A673 (cell line): Measurements from ENCODE around the gene OR4N2. TPM values are rescaled to one million over a fixed set of nuclear protein-coding genes. Genes with fewer than 3 reads are reported as not detected.
"Not testable (repeated sequence)": the region's sequence is repeated elsewhere in the genome, so short reads cannot be mapped to it uniquely, and the experiment has no call there.

Source experiments
- BruUV-seq: library from RNA; stranded (reverse); fragments of 400-500 nt; replicated peaks from 2 replicates; lab custom pipeline; 2021; lab: Mats Ljungman, UMichigan
- CTCF ChIA-PET: fragments of 300-600 bp; sonication (Branson Sonifier 250); formaldehyde crosslinking; loops from one replicate; lab custom pipeline; 2022; ENCODE audit warnings: antibody characterized with exemption; lab: Charles Lee
- POLR2A ChIA-PET: fragments of 300-600 bp; sonication (Branson Sonifier 250); formaldehyde crosslinking; loops from one replicate; lab custom pipeline; 2022; ENCODE audit warnings: antibody characterized with exemption; ENCODE audit not compliant: low non-redundant PET; lab: Charles Lee
- DNase-seq: peaks from one replicate; pipeline ENCODE4 v3.0.0-alpha.2; 2015; ENCODE audit warnings: low spot score
- H3K27ac ChIP-seq: fragments of 200-600 bp; sonication (generic); 2 replicates; pipeline ENCODE4 v1.5.1; 2016; ENCODE audit warnings: mixed run types, low read depth, mild to moderate bottlenecking, mixed read lengths, antibody characterized with exemption, low read length; ENCODE audit not compliant: poor library complexity, severe bottlenecking
- H3K27me3 ChIP-seq: fragments of 200-600 bp; sonication (generic); replicated peaks from 2 replicates; pipeline ENCODE4 v1.6.1; 2017; ENCODE audit warnings: mixed run types, low read depth, mild to moderate bottlenecking, mixed read lengths, antibody characterized with exemption, low read length; ENCODE audit not compliant: insufficient read depth, poor library complexity
- H3K36me3 ChIP-seq: fragments of 200-600 bp; sonication (generic); 2 replicates; pipeline ENCODE4 v1.6.1; 2016; ENCODE audit warnings: mixed run types, mild to moderate bottlenecking, mixed read lengths, antibody characterized with exemption, low read length; ENCODE audit not compliant: insufficient read depth, poor library complexity, severe bottlenecking
- H3K4me1 ChIP-seq: fragments of 200-600 bp; sonication (generic); 2 replicates; pipeline ENCODE4 v1.6.1; 2017; ENCODE audit warnings: mixed run types, mild to moderate bottlenecking, mixed read lengths, antibody characterized with exemption, low read length; ENCODE audit not compliant: insufficient read depth, poor library complexity, severe bottlenecking
- H3K4me3 ChIP-seq: fragments of 200-600 bp; sonication (generic); 2 replicates; pipeline ENCODE4 v1.5.1; 2016; ENCODE audit warnings: low read depth, mixed run types, mild to moderate bottlenecking, mixed read lengths, low read length; ENCODE audit not compliant: poor library complexity, severe bottlenecking
- H3K9me3 ChIP-seq: fragments of 200-600 bp; sonication (generic); 2 replicates; pipeline ENCODE4 v1.6.1; 2016; ENCODE audit warnings: mixed run types, low read depth, mild to moderate bottlenecking, mixed read lengths, antibody characterized with exemption, low read length; ENCODE audit not compliant: poor library complexity, severe bottlenecking
- CTCF ChIP-seq: fragments of 300-800, 200-600 bp; sonication (generic); conservative IDR thresholded peaks from 2 replicates; pipeline ENCODE4 v1.5.1; 2017; ENCODE audit warnings: low read depth, mild to moderate bottlenecking, antibody characterized with exemption, low read length, moderate library complexity, mixed read lengths
- EZH2 ChIP-seq: fragments of 200-600 bp; sonication (generic); IDR thresholded peaks from 2 replicates; pipeline ENCODE4 v1.6.1; 2017; ENCODE audit warnings: borderline replicate concordance, low read depth, mild to moderate bottlenecking, mixed read lengths, antibody characterized with exemption, low read length; ENCODE audit not compliant: poor library complexity, severe bottlenecking
- intact Hi-C: fragments of 100-400 bp; cut with micrococcal nuclease; formaldehyde crosslinking; loops from one replicate; pipeline ENCODE4 v1.10.0; 2022; ENCODE audit not compliant: unreplicated experiment
- total RNA-seq: library from RNA; stranded (reverse); gene quantifications from 2 replicates; pipeline ENCODE4 v1.2.3, GENCODE V29; 2021

Gene OR4N2
- total RNA-seq, 1 experiment from 2014 or later = not detected

- H3K27ac ChIP-seq = no peak overlapping the region
- H3K27me3 ChIP-seq = no peaks in the 10 kb centered on the region
- peaks cover 7% of the 10 kb centered on the region for H3K9me3 ChIP-seq
- no TSS peak for BruUV-seq
- TF ChIP-seq EZH2 (no peak), CTCF (no peak)
- DNase-seq = no peak
- intact Hi-C loops = no loop called here
- ChIA-PET POLR2A (no interaction called here), CTCF (no interaction called here)
- H3K36me3 ChIP-seq = no peaks in the 10 kb centered on the region
- H3K4me1 ChIP-seq = no peaks in the 10 kb centered on the region
- H3K4me3 ChIP-seq = no peak overlapping the region
Observed at GRCh38 chr14:19828314-19828713, 24.7 kb downstream of the OR4N2 start.

- H3K36me3 ChIP-seq, H3K4me3 ChIP-seq, H3K27ac ChIP-seq, H3K4me1 ChIP-seq, H3K27me3 ChIP-seq, intact Hi-C loops, DNase-seq, CTCF ChIA-PET, POLR2A ChIA-PET, BruUV-seq: not testable (repeated sequence)
- H3K9me3 ChIP-seq = peaks cover 19% of the 10 kb centered on the region
Observed at GRCh38 chr14:19834203-19834848, 30.8 kb downstream of the OR4N2 start.

GRCh38 chr14:19838433-19838832, 34.9 kb downstream of the OR4N2 start:
- no peak for TF ChIP-seq EZH2
- TF ChIP-seq CTCF = no peak
- H3K27me3 ChIP-seq = no peaks in the 10 kb centered on the region
- no peak overlapping the region for H3K4me3 ChIP-seq
- BruUV-seq = no TSS peak
- intact Hi-C loops = no loop called here
- H3K4me1 ChIP-seq = no peaks in the 10 kb centered on the region
- no peaks in the 10 kb centered on the region for H3K36me3 ChIP-seq
- DNase-seq = no peak
- ChIA-PET CTCF (no interaction called here), POLR2A (no interaction called here)
- H3K9me3 ChIP-seq = peaks cover 18% of the 10 kb centered on the region
- H3K27ac ChIP-seq = no peak overlapping the region

- CTCF ChIA-PET = no interaction called here
Observed at GRCh38 chr14:19851365-19851764, 47.8 kb downstream of the OR4N2 start.

GRCh38 chr14:19866061-19866669, 62.6 kb downstream of the OR4N2 start:
- CTCF ChIA-PET, H3K4me3 ChIP-seq, H3K27ac ChIP-seq, BruUV-seq, H3K36me3 ChIP-seq, POLR2A ChIA-PET, H3K4me1 ChIP-seq, H3K9me3 ChIP-seq, H3K27me3 ChIP-seq, intact Hi-C loops, DNase-seq: not testable (repeated sequence)

More at GRCh38 chr14:19851365-19851764, 47.8 kb downstream of the OR4N2 start:
- no peak for DNase-seq
- Histone ChIP-seq H3K4me1 (no peaks in the 10 kb centered on the region), H3K36me3 (no peaks in the 10 kb centered on the region), H3K9me3 (peaks cover 17% of the 10 kb centered on the region), H3K4me3 (no peak overlapping the region), H3K27me3 (no peaks in the 10 kb centered on the region), H3K27ac (no peak overlapping the region)
- BruUV-seq = no TSS peak
- intact Hi-C loops = no loop called here
- no peak for TF ChIP-seq CTCF
- no peak for TF ChIP-seq EZH2
- POLR2A ChIA-PET = no interaction called here
